OCI-LY7 (cell line): ENCODE results near the gene ACBD7. TPM values are rescaled to one million over a fixed set of nuclear protein-coding genes. Genes with fewer than 3 reads are reported as not detected.

ENCODE experiments used
- BruUV-seq: library from RNA; stranded (reverse); fragments of 400-500 nt; replicated peaks from 2 replicates; lab custom pipeline; 2021; lab: Mats Ljungman, UMichigan
- CTCF ChIA-PET: fragments of 300-600 bp; sonication (Branson Sonifier 250); formaldehyde crosslinking; loops from one replicate; lab custom pipeline; 2022; ENCODE audit warnings: antibody characterized with exemption; ENCODE audit not compliant: unreplicated experiment; lab: Charles Lee
- POLR2A ChIA-PET: fragments of 300-600 bp; sonication (Branson Sonifier 250); formaldehyde crosslinking; loops from one replicate; lab custom pipeline; 2022; ENCODE audit warnings: antibody characterized with exemption; lab: Charles Lee
- DNase-seq: peaks from one replicate; pipeline ENCODE4 v3.0.0-alpha.2; 2015; ENCODE audit warnings: low spot score
- H2AFZ ChIP-seq: fragments of 200-600 bp; sonication (generic), shearing (Covaris generic); 2 replicates; pipeline ENCODE4 v1.6.1; 2014; ENCODE audit warnings: mild to moderate bottlenecking, antibody characterized with exemption, low read length, moderate library complexity
- H3K27ac ChIP-seq: fragments of 200-600 bp; sonication (generic); 2 replicates; pipeline ENCODE4 v1.5.1; 2014; ENCODE audit warnings: mixed run types, low read depth, mild to moderate bottlenecking, moderate library complexity, low read length, inconsistent platforms; ENCODE audit not compliant: poor library complexity, severe bottlenecking
- H3K36me3 ChIP-seq: fragments of 200-600 bp; sonication (generic); 2 replicates; pipeline ENCODE4 v1.6.1; 2014; ENCODE audit warnings: mild to moderate bottlenecking, antibody characterized with exemption, low read length, moderate library complexity, mixed read lengths; ENCODE audit not compliant: insufficient read depth
- H3K4me1 ChIP-seq: fragments of 200-600 bp; sonication (generic); 2 replicates; pipeline ENCODE4 v1.5.1; 2014; ENCODE audit warnings: mild to moderate bottlenecking, low read length; ENCODE audit not compliant: insufficient read depth, poor library complexity, severe bottlenecking
- H3K4me2 ChIP-seq: fragments of 200-600 bp; sonication (generic); 2 replicates; pipeline ENCODE4 v1.6.1; 2014; ENCODE audit warnings: mild to moderate bottlenecking, low read length
- H3K4me3 ChIP-seq: fragments of 200-600 bp; sonication (generic); 2 replicates; pipeline ENCODE4 v1.5.1; 2014; ENCODE audit warnings: mild to moderate bottlenecking, low read depth, low read length; ENCODE audit not compliant: poor library complexity, severe bottlenecking
- H3K79me2 ChIP-seq: fragments of 200-600 bp; sonication (generic); 2 replicates; pipeline ENCODE4 v1.6.1; 2016; ENCODE audit warnings: low read depth, mild to moderate bottlenecking, low read length, moderate library complexity, mixed read lengths; ENCODE audit not compliant: insufficient read depth
- H3K9me2 ChIP-seq: fragments of 200-600 bp; sonication (generic); 2 replicates; pipeline ENCODE4 v1.6.1; 2016; ENCODE audit warnings: mild to moderate bottlenecking, low read length, mixed read lengths; ENCODE audit not compliant: insufficient read depth
- H3K9me3 ChIP-seq: fragments of 200-600 bp; sonication (generic); 2 replicates; pipeline ENCODE4 v1.6.1; 2014; ENCODE audit warnings: mild to moderate bottlenecking, mixed run types, low read length, mixed read lengths
- H4K20me1 ChIP-seq: fragments of 200-600 bp; sonication (generic); 2 replicates; pipeline ENCODE4 v1.6.1; 2014; ENCODE audit warnings: mild to moderate bottlenecking, antibody characterized with exemption, low read length, moderate library complexity, mixed read lengths; ENCODE audit not compliant: insufficient read depth
- CTCF ChIP-seq: fragments of 200-600 bp; sonication (generic); conservative IDR thresholded peaks from 2 replicates; pipeline ENCODE4 v1.5.1; 2014; ENCODE audit warnings: mild to moderate bottlenecking, antibody characterized with exemption, low read length, moderate library complexity, mixed read lengths
- EZH2phosphoT487 ChIP-seq: fragments of 200-600 bp; sonication (generic); IDR thresholded peaks from 2 replicates; pipeline ENCODE4 v1.6.1; 2018; ENCODE audit warnings: low read depth, borderline replicate concordance, mild to moderate bottlenecking, mixed run types, antibody characterized with exemption, low read length, moderate library complexity, mixed read lengths
- intact Hi-C: fragments of 100-400 bp; cut with micrococcal nuclease; formaldehyde crosslinking; loops from one replicate; pipeline ENCODE4 v1.10.0; 2022; ENCODE audit not compliant: unreplicated experiment
- total RNA-seq, 2 experiments: library from RNA; depleted of rRNA in 1 of 2; stranded (reverse); fragments of >200 nt in 1 of 2; shearing (Covaris generic) in 1 of 2; gene quantifications; 2 replicates each; pipeline ENCODE4 v1.2.3, GENCODE V29; 2014 to 2022

Gene ACBD7
- total RNA-seq, 2 experiments from 2014 or later: 15.0 to 26.9 TPM

- POLR2A ChIA-PET: no interaction called here
- TF ChIP-seq EZH2phosphoT487 (no peak), CTCF (no peak)
- Histone ChIP-seq H3K9me2 (no peaks in the 10 kb centered on the region), H2AFZ (no peak overlapping the region), H3K4me3 (no peak overlapping the region), H3K4me2 (no peak overlapping the region), H3K36me3 (no peaks in the 10 kb centered on the region), H3K4me1 (no peaks in the 10 kb centered on the region), H3K27ac (no peak overlapping the region), H4K20me1 (no peaks in the 10 kb centered on the region), H3K79me2 (no peaks in the 10 kb centered on the region), H3K9me3 (no peaks in the 10 kb centered on the region; the same call in 1 of the 2 replicates)
- CTCF ChIA-PET: no interaction called here
- no peak for DNase-seq
- intact Hi-C loops: no loop called here
- BruUV-seq: no TSS peak
Observed at GRCh38 chr10:15075421-15075820, 13.2 kb downstream of the ACBD7 start.

GRCh38 chr10:15072358-15072757 is 16.2 kb downstream of the ACBD7 start:
- H3K27ac ChIP-seq: no peak overlapping the region
- H2AFZ ChIP-seq: no peak overlapping the region
- no peaks in the 10 kb centered on the region for H3K36me3 ChIP-seq
- H3K4me1 ChIP-seq: no peaks in the 10 kb centered on the region
- ChIA-PET POLR2A (interaction anchor here (0.5 to 1.2 kb wide), 2 partner anchors 9 to 853 kb away, joined by 3 read pairs; no protein-coding TSS in a partner anchor), CTCF (no interaction called here)
- H3K79me2 ChIP-seq: no peaks in the 10 kb centered on the region
- no peaks in the 10 kb centered on the region; the same call in 1 of the 2 replicates for H3K9me3 ChIP-seq
- no peaks in the 10 kb centered on the region for H3K9me2 ChIP-seq
- H4K20me1 ChIP-seq: no peaks in the 10 kb centered on the region
- DNase-seq: no peak
- no peak overlapping the region for H3K4me3 ChIP-seq
- no TSS peak for BruUV-seq
- TF ChIP-seq CTCF (no peak), EZH2phosphoT487 (no peak)
- no peak overlapping the region for H3K4me2 ChIP-seq
- intact Hi-C loops: no loop called here

- Histone ChIP-seq H3K9me2 (no peaks in the 10 kb centered on the region), H3K4me1 (no peaks in the 10 kb centered on the region), H4K20me1 (no peaks in the 10 kb centered on the region), H3K4me3 (no peak overlapping the region), H3K4me2 (no peak overlapping the region), H3K79me2 (no peaks in the 10 kb centered on the region), H3K27ac (no peak overlapping the region), H2AFZ (no peak overlapping the region), H3K36me3 (no peaks in the 10 kb centered on the region), H3K9me3 (no peaks in the 10 kb centered on the region; the same call in 1 of the 2 replicates)
- CTCF ChIA-PET: no interaction called here
- intact Hi-C loops: no loop called here
- DNase-seq: no peak
- TF ChIP-seq CTCF: no peak
- no peak for TF ChIP-seq EZH2phosphoT487
- BruUV-seq: no TSS peak
- POLR2A ChIA-PET: interaction anchor here (0.7 kb wide), 1 partner anchor 233 kb away, joined by 5 read pairs; no protein-coding TSS in a partner anchor
Observed at GRCh38 chr10:15069230-15069629, 19.3 kb downstream of the ACBD7 start.
